SK-N-SH treated with all-trans-retinoic acid at 6 μM for 48 hours (cell line): ENCODE results near the gene SLC25A41.

Experiments used
- ATAC-seq: fragments of 200-7000 bp; cut with Tn5 transposase; 3 replicates; pipeline ENCODE4 v1.9.1; 2020; ENCODE audit warnings: mild to moderate bottlenecking, moderate library complexity
- ARNTL ChIP-seq: fragments of 450-650 bp; formaldehyde crosslinking; IDR thresholded peaks from 2 replicates; pipeline ENCODE4 v1.5.0; 2020; ENCODE audit warnings: low read depth, mild to moderate bottlenecking, moderate library complexity, borderline replicate concordance
- BACH2 ChIP-seq: fragments of 250-450 bp; sonication (Bioruptor Pico); IDR thresholded peaks from 2 replicates; pipeline ENCODE4 v1.9.0; 2021; ENCODE audit warnings: mild to moderate bottlenecking, borderline replicate concordance
- CREB5 ChIP-seq: fragments of 250-450 bp; sonication (Bioruptor Pico); IDR thresholded peaks from 2 replicates; pipeline ENCODE4 v1.5.1; 2020; ENCODE audit warnings: low read depth, mild to moderate bottlenecking, moderate library complexity
- CSDC2 ChIP-seq: fragments of 250-450 bp; sonication (Bioruptor Pico); IDR thresholded peaks from 2 replicates; pipeline ENCODE4 v1.5.0; 2020; ENCODE audit warnings: mild to moderate bottlenecking, moderate library complexity
- CSRNP3 ChIP-seq: fragments of 250-450 bp; sonication (Bioruptor Pico); IDR thresholded peaks from 2 replicates; pipeline ENCODE4 v1.5.1; 2021; ENCODE audit warnings: mild to moderate bottlenecking, moderate library complexity
- ESRRG ChIP-seq: fragments of 250-450 bp; sonication (Bioruptor Pico); IDR thresholded peaks from 2 replicates; pipeline ENCODE4 v1.6.1; 2021; ENCODE audit warnings: mild to moderate bottlenecking
- GLIS3 ChIP-seq: fragments of 250-450 bp; sonication (Bioruptor Pico); IDR thresholded peaks from 2 replicates; pipeline ENCODE4 v1.5.0; 2020; ENCODE audit warnings: mild to moderate bottlenecking, moderate library complexity
- OSR1 ChIP-seq: fragments of 250-450 bp; sonication (Bioruptor Pico); IDR thresholded peaks from 2 replicates; pipeline ENCODE4 v1.8.0; 2022; ENCODE audit warnings: moderate library complexity, mild to moderate bottlenecking, inconsistent platforms
- PATZ1 ChIP-seq: fragments of 250-450 bp; sonication (Bioruptor Pico); IDR thresholded peaks from 2 replicates; pipeline ENCODE4 v1.8.0; 2020; ENCODE audit warnings: mild to moderate bottlenecking, moderate library complexity, borderline replicate concordance
- POU6F1 ChIP-seq: fragments of 250-450 bp; sonication (Bioruptor Pico); IDR thresholded peaks from 2 replicates; pipeline ENCODE4 v1.8.0; 2021; ENCODE audit warnings: low read depth, mild to moderate bottlenecking, moderate library complexity, borderline replicate concordance
- PPARA ChIP-seq: fragments of 250-450 bp; sonication (Bioruptor Pico); IDR thresholded peaks from 2 replicates; pipeline ENCODE4 v1.5.0; 2020; ENCODE audit warnings: mild to moderate bottlenecking, borderline replicate concordance
- SNAI2 ChIP-seq: fragments of 250-450 bp; sonication (Bioruptor Pico); IDR thresholded peaks from 2 replicates; pipeline ENCODE4 v1.5.0; 2020; ENCODE audit warnings: mild to moderate bottlenecking, moderate library complexity
- TCF4 ChIP-seq: fragments of 250-450 bp; sonication (Bioruptor Pico); IDR thresholded peaks from 2 replicates; pipeline ENCODE4 v1.8.0; 2021; ENCODE audit warnings: mild to moderate bottlenecking, moderate library complexity, borderline replicate concordance
- TSHZ2 ChIP-seq: fragments of 250-450 bp; sonication (Bioruptor Pico); IDR thresholded peaks from 2 replicates; pipeline ENCODE4 v1.5.0; 2020; ENCODE audit warnings: mild to moderate bottlenecking, moderate library complexity
- ZFP3 ChIP-seq: fragments of 250-450 bp; sonication (Bioruptor Pico); IDR thresholded peaks from 2 replicates; pipeline ENCODE4 v1.5.0; 2020; ENCODE audit warnings: mild to moderate bottlenecking, moderate library complexity
- ZNF565 ChIP-seq: fragments of 450-650 bp; formaldehyde crosslinking; conservative IDR thresholded peaks from 2 replicates; pipeline ENCODE4 v1.5.0; 2020; ENCODE audit warnings: low read depth, mild to moderate bottlenecking, moderate library complexity
- ZNF70 ChIP-seq: fragments of 450-650 bp; formaldehyde crosslinking; IDR thresholded peaks from 2 replicates; pipeline ENCODE4 v1.5.0; 2020; ENCODE audit warnings: mild to moderate bottlenecking, moderate library complexity
- ZNF8 ChIP-seq: fragments of 450-650 bp; formaldehyde crosslinking; IDR thresholded peaks from 2 replicates; pipeline ENCODE4 v1.5.0; 2020; ENCODE audit warnings: mild to moderate bottlenecking, moderate library complexity

The SLC25A41 gene

GRCh38 chr19:6439743-6440142 lies 6.2 kb upstream of the SLC25A41 start:
- TF ChIP-seq ZFP3 (CRISPR knock-in tag): no peak
- no peak for TF ChIP-seq CREB5 (CRISPR knock-in tag)
- no peak for TF ChIP-seq CSDC2
- no peak for TF ChIP-seq ESRRG (CRISPR knock-in tag)
- TF ChIP-seq PATZ1 (CRISPR knock-in tag): no peak
- no peak for TF ChIP-seq GLIS3 (CRISPR knock-in tag)
- TF ChIP-seq PPARA (CRISPR knock-in tag): no peak
- TF ChIP-seq TSHZ2 (CRISPR knock-in tag): no peak
- TF ChIP-seq CSRNP3 (CRISPR knock-in tag): no peak
- TF ChIP-seq ZNF70 (CRISPR knock-in tag): no peak
- no peak for TF ChIP-seq ZNF565
- no peak for TF ChIP-seq POU6F1 (CRISPR knock-in tag)
- ATAC-seq: no peak

GRCh38 chr19:6433165-6433564 lies 398 bp downstream of the SLC25A41 start:
- ATAC-seq: no peak
- no peak for TF ChIP-seq CREB5 (CRISPR knock-in tag)
- TF ChIP-seq ZNF8 (CRISPR knock-in tag): no peak
- TF ChIP-seq OSR1 (CRISPR knock-in tag): no peak
- no peak for TF ChIP-seq BACH2 (CRISPR knock-in tag)
- no peak for TF ChIP-seq ARNTL (CRISPR knock-in tag)
- TF ChIP-seq PATZ1 (CRISPR knock-in tag): no peak
- no peak for TF ChIP-seq ZNF565
- TF ChIP-seq PPARA (CRISPR knock-in tag): no peak
- TF ChIP-seq POU6F1 (CRISPR knock-in tag): no peak
- no peak for TF ChIP-seq CSDC2
- TF ChIP-seq ZFP3 (CRISPR knock-in tag): no peak
- TF ChIP-seq ESRRG (CRISPR knock-in tag): no peak
- no peak for TF ChIP-seq TCF4 (CRISPR knock-in tag)
- no peak for TF ChIP-seq SNAI2
